K562 (cell line): Measurements from ENCODE around the gene METAP1. TPM values are rescaled to one million over a fixed set of nuclear protein-coding genes. Genes with fewer than 3 reads are reported as not detected.

ENCODE experiments used
- ARNT ChIP-seq, 2 experiments: fragments of 450-650 bp; IDR thresholded peaks; 2 replicates each; pipeline ENCODE4 v1.6.1; 2016; ENCODE audit warnings: mild to moderate bottlenecking in 1 of 2
- BACH1 ChIP-seq: fragments of 200-800 bp; sonication (Bioruptor generic); IDR thresholded peaks from 2 replicates; pipeline ENCODE4 v1.6.1; 2016; ENCODE audit warnings: missing genetic modification characterization, missing compliant biosample characterization
- DDX20 ChIP-seq: fragments of 450-650 bp; IDR thresholded peaks from 2 replicates; pipeline ENCODE4 v1.6.1; 2016; ENCODE audit warnings: missing genetic modification characterization, low read depth, mild to moderate bottlenecking, missing compliant biosample characterization, moderate library complexity
- DPF2 ChIP-seq: fragments of 450-650 bp; IDR thresholded peaks from 2 replicates; pipeline ENCODE4 v1.6.1; 2016
- NUFIP1 ChIP-seq: fragments of 450-650 bp; IDR thresholded peaks from 2 replicates; pipeline ENCODE4 v1.6.1; 2018; ENCODE audit not compliant: partially characterized antibody
- RAD21 ChIP-seq, 2 experiments: fragments of 250-450 bp in 1 of 2; fragments of 450-650 bp in 1 of 2; sonication (Bioruptor Pico) in 1 of 2; formaldehyde crosslinking in 1 of 2; IDR thresholded peaks in 1 of 2; conservative IDR thresholded peaks in 1 of 2; 2 replicates each; pipeline versions ENCODE4 v1.4.0 to v1.8.0; 2020 to 2022; ENCODE audit warnings: mild to moderate bottlenecking in 2 of 2, moderate library complexity in 1 of 2
- REST ChIP-seq, 2 experiments: fragments of 450-650 bp; formaldehyde crosslinking in 1 of 2; IDR thresholded peaks; 2 replicates each; pipeline versions ENCODE4 v1.4.0 to v1.6.1; 2014 to 2020; ENCODE audit warnings: mild to moderate bottlenecking in 2 of 2, borderline replicate concordance in 1 of 2, low read depth in 1 of 2
- STAT5B ChIP-seq: fragments of 250-450 bp; sonication (Bioruptor Pico); IDR thresholded peaks from 2 replicates; pipeline ENCODE4 v1.8.0; 2021; ENCODE audit warnings: mild to moderate bottlenecking, inconsistent platforms
- TAL1 ChIP-seq: fragments of 450-650 bp; IDR thresholded peaks from 2 replicates; pipeline ENCODE4 v1.6.1; 2016; ENCODE audit warnings: mild to moderate bottlenecking
- YY1 ChIP-seq, 3 experiments: IDR thresholded peaks; 2 replicates each; pipeline ENCODE4 v1.6.1; 2011; ENCODE audit warnings: low read length in 2 of 3, mild to moderate bottlenecking in 2 of 3, moderate library complexity in 2 of 3, borderline replicate concordance in 1 of 3, control low read depth in 1 of 3, low read depth in 1 of 3; ENCODE audit not compliant: insufficient read depth in 3 of 3, insufficient replicate concordance in 2 of 3, control insufficient read depth in 1 of 3, insufficient read length in 1 of 3; ENCODE audit errors: extremely low read depth in 1 of 3
- ZNF507 ChIP-seq: conservative IDR thresholded peaks from 2 replicates; pipeline ENCODE4 v1.6.1; 2017; ENCODE audit warnings: missing genetic modification characterization, missing compliant biosample characterization
- ZNF780A ChIP-seq: fragments of 250-450 bp; sonication (Bioruptor Pico); IDR thresholded peaks from 2 replicates; pipeline ENCODE4 v1.5.0; 2021; ENCODE audit warnings: mild to moderate bottlenecking
- polyA plus RNA-seq, 8 experiments: library from polyadenylated mRNA; depleted of rRNA in 4 of 8; stranded (reverse) in 5 of 8; unstranded in 3 of 8; fragments of >200 nt; fragmentation: Nextera tagmentation in 2 of 8; fragmentation: Illumina TruSeq in 1 of 8; extraction: Ambion mirVana in 2 of 8; extraction: Trizol in 1 of 8; gene quantifications; 2 replicates each; pipeline versions ENCODE4 v1.2.1 to v1.2.3, GENCODE V29; 2011 to 2014; ENCODE audit warnings: inconsistent platforms in 1 of 8, missing spikeins in 1 of 8
- total RNA-seq, 7 experiments: library from RNA; depleted of rRNA in 6 of 7; stranded (reverse); fragments of >200 nt in 6 of 7; fragmentation: Illumina TruSeq in 2 of 7; extraction: Trizol in 2 of 7; gene quantifications; 2 replicates each; pipeline versions ENCODE4 v1.2.1 to v1.2.3, GENCODE V29; 2011 to 2021; ENCODE audit warnings: low replicate concordance in 1 of 7
- TF ChIP-seq, protein P1 (sequence below): sonication (generic); formaldehyde crosslinking; IDR thresholded peaks from 2 replicates; pipeline ENCODE4 v1.8.1; 2022; ENCODE audit warnings: missing genetic modification reagents
- TF ChIP-seq, protein P2 (sequence below): sonication (generic); formaldehyde crosslinking; IDR thresholded peaks from 2 replicates; pipeline ENCODE4 v1.4.0; 2020; ENCODE audit warnings: mild to moderate bottlenecking, missing genetic modification reagents

The METAP1 gene
- total and polyA plus RNA-seq, 9 of the 15 experiments (the other 6 are each of a cell fraction or from before 2014, with no cell fraction given), result 31.4 to 77.6 (median 59.5) TPM

- peak; percentile 90 for TF ChIP-seq REST (IDR thresholded peaks at IDR 0.05; ENCODE audit: borderline replicate concordance)
- no peak for TF ChIP-seq REST (CRISPR knock-in tag; IDR thresholded peaks at IDR 0.05; ENCODE audit: low read depth)
- no peak for TF ChIP-seq ZNF780A (CRISPR knock-in tag)
- TF ChIP-seq STAT5B, result no peak
- no peak for TF ChIP-seq ZNF507
- TF ChIP-seq NUFIP1, result no peak
- TF ChIP-seq DDX20 (tag), result no peak
- TF ChIP-seq RAD21 (CRISPR knock-in tag; conservative IDR thresholded peaks at IDR 0.05 in 1 of 2, IDR thresholded peaks at IDR 0.05 in 1 of 2), result peak; percentile 91 to 96
- TF ChIP-seq, protein P1, sequence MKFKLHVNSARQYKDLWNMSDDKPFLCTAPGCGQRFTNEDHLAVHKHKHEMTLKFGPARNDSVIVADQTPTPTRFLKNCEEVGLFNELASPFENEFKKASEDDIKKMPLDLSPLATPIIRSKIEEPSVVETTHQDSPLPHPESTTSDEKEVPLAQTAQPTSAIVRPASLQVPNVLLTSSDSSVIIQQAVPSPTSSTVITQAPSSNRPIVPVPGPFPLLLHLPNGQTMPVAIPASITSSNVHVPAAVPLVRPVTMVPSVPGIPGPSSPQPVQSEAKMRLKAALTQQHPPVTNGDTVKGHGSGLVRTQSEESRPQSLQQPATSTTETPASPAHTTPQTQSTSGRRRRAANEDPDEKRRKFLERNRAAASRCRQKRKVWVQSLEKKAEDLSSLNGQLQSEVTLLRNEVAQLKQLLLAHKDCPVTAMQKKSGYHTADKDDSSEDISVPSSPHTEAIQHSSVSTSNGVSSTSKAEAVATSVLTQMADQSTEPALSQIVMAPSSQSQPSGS (CRISPR knock-in tag), result no peak
- TF ChIP-seq, protein P2, sequence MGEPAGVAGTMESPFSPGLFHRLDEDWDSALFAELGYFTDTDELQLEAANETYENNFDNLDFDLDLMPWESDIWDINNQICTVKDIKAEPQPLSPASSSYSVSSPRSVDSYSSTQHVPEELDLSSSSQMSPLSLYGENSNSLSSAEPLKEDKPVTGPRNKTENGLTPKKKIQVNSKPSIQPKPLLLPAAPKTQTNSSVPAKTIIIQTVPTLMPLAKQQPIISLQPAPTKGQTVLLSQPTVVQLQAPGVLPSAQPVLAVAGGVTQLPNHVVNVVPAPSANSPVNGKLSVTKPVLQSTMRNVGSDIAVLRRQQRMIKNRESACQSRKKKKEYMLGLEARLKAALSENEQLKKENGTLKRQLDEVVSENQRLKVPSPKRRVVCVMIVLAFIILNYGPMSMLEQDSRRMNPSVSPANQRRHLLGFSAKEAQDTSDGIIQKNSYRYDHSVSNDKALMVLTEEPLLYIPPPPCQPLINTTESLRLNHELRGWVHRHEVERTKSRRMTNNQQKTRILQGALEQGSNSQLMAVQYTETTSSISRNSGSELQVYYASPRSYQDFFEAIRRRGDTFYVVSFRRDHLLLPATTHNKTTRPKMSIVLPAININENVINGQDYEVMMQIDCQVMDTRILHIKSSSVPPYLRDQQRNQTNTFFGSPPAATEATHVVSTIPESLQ (CRISPR knock-in tag), result no peak
- no peak; a peak in 1 of 4 replicates for TF ChIP-seq ARNT (IDR thresholded peaks at IDR 0.05)
- no peak for TF ChIP-seq BACH1 (tag)
- no peak for TF ChIP-seq TAL1
- TF ChIP-seq YY1 (IDR thresholded peaks at IDR 0.05; ENCODE audit: borderline replicate concordance in 1 of 3, control insufficient read depth in 1 of 3, extremely low read depth in 1 of 3, insufficient read depth in 3 of 3, insufficient read length in 1 of 3, insufficient replicate concordance in 2 of 3, low read depth in 1 of 3, low read length in 2 of 3), result peak; percentile 71 to 93 (median 89)
- TF ChIP-seq DPF2, result peak; percentile 1; the same call in 1 of the 2 replicates
These were observed at the start of gene METAP1 (continued) for GRCh38 chr4:98995183-98996055.
